Lower leg skin (tissue), 3 donors: ENCODE results near the gene SPIRE1.

ENCODE experiments used
- POLR2A ChIP-seq, 2 donors: fragments of 450-650 bp; IDR thresholded peaks; one replicate each; pipeline ENCODE4 v1.6.1; 2016 to 2017; ENCODE audit warnings: antibody characterized with exemption in 2 of 2, mild to moderate bottlenecking in 1 of 2, moderate library complexity in 1 of 2
- TF ChIP-seq, protein P1 (sequence below), 3 donors: fragments of 450-650 bp; IDR thresholded peaks; one replicate each; pipeline ENCODE4 v1.5.1; 2016; ENCODE audit warnings: antibody characterized with exemption in 3 of 3, mild to moderate bottlenecking in 3 of 3, moderate library complexity in 2 of 3

DNA sequence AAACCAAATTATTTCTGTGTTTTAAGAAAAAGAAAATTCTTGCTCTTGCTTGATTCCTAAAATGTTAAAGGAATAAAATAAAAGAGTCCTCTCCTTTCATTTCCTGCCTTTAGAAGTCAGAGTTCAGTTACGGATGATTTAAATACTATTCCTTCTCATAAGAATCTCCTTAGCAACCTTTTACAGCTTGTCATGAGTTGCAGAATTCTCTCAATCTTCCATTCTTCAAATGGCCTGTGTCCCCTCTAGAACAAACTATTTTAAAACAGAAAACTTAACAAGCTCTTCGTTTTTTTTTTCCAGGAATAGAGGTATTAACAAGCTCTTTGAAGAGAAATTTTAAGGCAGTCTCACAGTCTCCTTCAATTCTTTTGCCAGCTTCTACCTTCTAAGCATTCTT is 42.2 kb downstream of the SPIRE1 start:
- TF ChIP-seq, protein P1, sequence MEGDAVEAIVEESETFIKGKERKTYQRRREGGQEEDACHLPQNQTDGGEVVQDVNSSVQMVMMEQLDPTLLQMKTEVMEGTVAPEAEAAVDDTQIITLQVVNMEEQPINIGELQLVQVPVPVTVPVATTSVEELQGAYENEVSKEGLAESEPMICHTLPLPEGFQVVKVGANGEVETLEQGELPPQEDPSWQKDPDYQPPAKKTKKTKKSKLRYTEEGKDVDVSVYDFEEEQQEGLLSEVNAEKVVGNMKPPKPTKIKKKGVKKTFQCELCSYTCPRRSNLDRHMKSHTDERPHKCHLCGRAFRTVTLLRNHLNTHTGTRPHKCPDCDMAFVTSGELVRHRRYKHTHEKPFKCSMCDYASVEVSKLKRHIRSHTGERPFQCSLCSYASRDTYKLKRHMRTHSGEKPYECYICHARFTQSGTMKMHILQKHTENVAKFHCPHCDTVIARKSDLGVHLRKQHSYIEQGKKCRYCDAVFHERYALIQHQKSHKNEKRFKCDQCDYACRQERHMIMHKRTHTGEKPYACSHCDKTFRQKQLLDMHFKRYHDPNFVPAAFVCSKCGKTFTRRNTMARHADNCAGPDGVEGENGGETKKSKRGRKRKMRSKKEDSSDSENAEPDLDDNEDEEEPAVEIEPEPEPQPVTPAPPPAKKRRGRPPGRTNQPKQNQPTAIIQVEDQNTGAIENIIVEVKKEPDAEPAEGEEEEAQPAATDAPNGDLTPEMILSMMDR (IDR thresholded peaks at IDR 0.05): no peak
- no peak for TF ChIP-seq POLR2A (IDR thresholded peaks at IDR 0.05)
